ENCODE data around the gene TLK1. TPM values are rescaled to one million over a fixed set of nuclear protein-coding genes. Genes with fewer than 3 reads are reported as not detected.

Gene TLK1
- total RNA-seq, 1 donor from 2014 or later, result 58.1 TPM

Other genes starting within 250 kb of the TLK1 start
- gene GORASP2, start 231.6 kb downstream of the TLK1 start, total RNA-seq, result 69.7 TPM

Measured in upper lobe of right lung (tissue), 1 donor.